Heart left ventricle (tissue), 16 donors: ENCODE data around the gene CXADR. TPM values are rescaled to one million over a fixed set of nuclear protein-coding genes. Genes with fewer than 3 reads are reported as not detected.

ENCODE experiments used
- ATAC-seq, 4 donors: fragments of 200-7000 bp; cut with Tn5 transposase; one replicate each; pipeline ENCODE4 v1.9.1; 2020 to 2022; ENCODE audit warnings: moderate library complexity in 4 of 4, mild to moderate bottlenecking in 3 of 4, moderate number of reproducible peaks in 1 of 4
- DNase-seq, 5 donors: peaks; one replicate each; pipeline ENCODE4 v3.0.0-alpha.2; 2020
- H3K27ac ChIP-seq, 12 donors: fragments of 200-600 bp; sonication (generic) in 4 of 12; one replicate each; pipeline versions ENCODE4 v1.5.0 to v1.8.0; 2016 to 2022; ENCODE audit warnings: mild to moderate bottlenecking in 2 of 12
- H3K27me3 ChIP-seq, 9 donors: fragments of 200-600 bp; sonication (generic) in 2 of 9; one replicate each; pipeline versions ENCODE4 v1.5.1 to v1.8.0; 2016 to 2022; ENCODE audit warnings: mild to moderate bottlenecking in 3 of 9
- H3K36me3 ChIP-seq, 9 donors: fragments of 200-600 bp; sonication (generic) in 2 of 9; one replicate each; pipeline versions ENCODE4 v1.5.0 to v1.8.0; 2018 to 2022; ENCODE audit warnings: mild to moderate bottlenecking in 2 of 9
- H3K4me1 ChIP-seq, 12 donors: fragments of 200-600 bp; sonication (generic) in 4 of 12; one replicate each; pipeline versions ENCODE4 v1.5.0 to v1.8.0; 2016 to 2022; ENCODE audit warnings: mild to moderate bottlenecking in 3 of 12
- H3K4me3 ChIP-seq, 12 donors: fragments of 200-600 bp; sonication (generic) in 4 of 12; one replicate each; pipeline versions ENCODE4 v1.5.0 to v1.8.0; 2017 to 2022; ENCODE audit warnings: mild to moderate bottlenecking in 9 of 12, moderate library complexity in 4 of 12
- H3K9me3 ChIP-seq, 12 donors: fragments of 200-600 bp; sonication (generic) in 4 of 12; one replicate each; pipeline versions ENCODE4 v1.5.0 to v1.8.0; 2016 to 2022; ENCODE audit warnings: mild to moderate bottlenecking in 1 of 12
- CTCF ChIP-seq, 12 donors: fragments of 200-600 bp; sonication (generic) in 4 of 12; IDR thresholded peaks; one replicate each; pipeline versions ENCODE4 v1.5.0 to v1.8.0; 2018 to 2022; ENCODE audit warnings: antibody characterized with exemption in 12 of 12, mild to moderate bottlenecking in 5 of 12
- POLR2A ChIP-seq, 2 donors: fragments of 450-650 bp; IDR thresholded peaks; one replicate each; pipeline ENCODE4 v1.6.1; 2017; ENCODE audit warnings: antibody characterized with exemption in 2 of 2, mild to moderate bottlenecking in 2 of 2, moderate library complexity in 2 of 2
- WGBS, 4 donors: extraction: QIAGEN DNeasy Blood & Tissue Kit in 2 of 4; methylation state at CpG; one replicate each; pipeline versions ENCODE4 v1.1.5 to v1.1.7; 2013 to 2018; 5-methylcytosine and 5-hydroxymethylcytosine counted together
- intact Hi-C, 10 donors: fragments of 100-400 bp; cut with DNase I; formaldehyde crosslinking; loops; one replicate each; pipeline versions ENCODE4 v1.11.1 to v1.14.2; 2022
- polyA plus RNA-seq, 2 donors: library from polyadenylated mRNA; stranded (reverse); fragments of 200-250 nt; gene quantifications; one replicate each; pipeline ENCODE4 v1.2.3, GENCODE V29; 2013
- total RNA-seq, 9 donors: library from RNA; depleted of rRNA in 2 of 9; stranded (reverse); fragments of >200 nt in 2 of 9; fragmentation: NEBNext Ultra II Directional in 3 of 9; extraction: Animal tissue kit (Norgen Biotek cat#: 25700) in 3 of 9; gene quantifications; one replicate each; pipeline versions ENCODE4 v1.1.0 to v1.2.4, GENCODE V29; 2016 to 2023
- donor health status: ischemic (EF 13 %, LVEDD 7.1; RV severe dilation, severe dysfunction).
- donor health status: healthy with polysubstance abuse.
- donor health status: DM: no; HTN: yes; CAD: no.
- donor health status: DM: no; HTN: no; CAD: no.
- donor health status: ischemic (EF 25% LVEDD 6.9; RV normal size, moderate dysfunction).
- donor health status: ischemic (EF 25% LVEDD 5.7; RV mildly dilated, moderate dysfunction).
- donor health status: healthy.
- donor health status: DM: yes; HTN: yes; CAD: no.
- donor health status: ischemic (EF 35%, LVEDD 5.7; RV mildly dilated, moderate dysfunction).
- donor health status: nonischemic (EF 11% LVEDD 7.7; RV severe dilation, severe dysfunction).
- donor health status: DM: yes; HTN: yes; CAD: no.
- donor health status: PGD.
- donor health status: ischemic (EF 29% LVEDD 5.4; RV normal size, mild dysfunction).
- donor health status: nonischemic (EF 23%, LVEDD 6.1; RV moderate dilation, normal function).

The CXADR gene
- total and polyA plus RNA-seq, 11 donors = 7.5 to 45.1 (median 29.3) TPM

GRCh38 chr21:17545007-17545406 is 32.2 kb downstream of the CXADR start:
- Histone ChIP-seq H3K36me3 (no peaks in the 10 kb centered on the region), H3K27me3 (no peaks in the 10 kb centered on the region), H3K4me1 (peaks cover 0 to 20% (median 6%) of the 10 kb centered on the region in 12 donors), H3K27ac (no peak overlapping the region), H3K4me3 (no peak overlapping the region), H3K9me3 (no peaks in the 10 kb centered on the region)
- 69 to 85% (median 81%) methylated on average over 1 of the region's 1 CpG for WGBS, 4 donors
- no peak for ATAC-seq
- no peak for TF ChIP-seq CTCF (IDR thresholded peaks at IDR 0.05)
- no peak for TF ChIP-seq POLR2A (IDR thresholded peaks at IDR 0.05)
- intact Hi-C loops = loop anchor here in 2 of 10 donors (5.0 kb wide), 1 partner anchor 33 kb away; the partner anchor contains the start of gene CXADR (in 2 of the 2)
- no peak for DNase-seq

GRCh38 chr21:17548262-17548661 is 35.4 kb downstream of the CXADR start:
- Histone ChIP-seq H3K4me1 (peaks cover 0 to 8% (median 0%) of the 10 kb centered on the region in 12 donors), H3K9me3 (no peaks in the 10 kb centered on the region), H3K36me3 (no peaks in the 10 kb centered on the region), H3K4me3 (no peak overlapping the region), H3K27me3 (no peaks in the 10 kb centered on the region), H3K27ac (peak overlapping the region in 5 of 12 donors; percentile 0 to 37 (median 3))
- WGBS, 4 donors = 43 to 53% (median 47%) methylated on average over 7 of the region's 7 CpGs
- TF ChIP-seq CTCF (IDR thresholded peaks at IDR 0.05) (no peak), POLR2A (IDR thresholded peaks at IDR 0.05) (no peak)
- DNase-seq (peak in 2 of 5 donors; percentile 17 to 46), ATAC-seq (peak; percentile 82 to 91 (median 90))
- intact Hi-C loops = loop anchor here in 2 of 10 donors (5.0 kb wide), 1 partner anchor 36 kb away; the partner anchor contains the start of gene CXADR (in 2 of the 2)

GRCh38 chr21:17550671-17551308 is 37.9 kb downstream of the CXADR start:
- no peaks in the 10 kb centered on the region for H3K27me3 ChIP-seq
- intact Hi-C loops = no loop called here
- H3K4me3 ChIP-seq = no peak overlapping the region
- no peaks in the 10 kb centered on the region for H3K9me3 ChIP-seq
- no peak for DNase-seq
- 74 to 81% (median 77%) methylated on average over 5 of the region's 5 CpGs for whole genome bisulfite sequencing, 4 donors
- no peak overlapping the region for H3K27ac ChIP-seq
- no peak for TF ChIP-seq CTCF (IDR thresholded peaks at IDR 0.05)
- TF ChIP-seq POLR2A (IDR thresholded peaks at IDR 0.05) = no peak
- no peaks in the 10 kb centered on the region for H3K36me3 ChIP-seq
- no peak for ATAC-seq
- peaks cover 0 to 15% (median 2%) of the 10 kb centered on the region in 12 donors for H3K4me1 ChIP-seq

GRCh38 chr21:17552410-17552809 is 39.6 kb downstream of the CXADR start:
- Histone ChIP-seq H3K9me3 (no peaks in the 10 kb centered on the region), H3K27ac (no peak overlapping the region), H3K27me3 (no peaks in the 10 kb centered on the region), H3K4me3 (no peak overlapping the region), H3K36me3 (no peaks in the 10 kb centered on the region), H3K4me1 (peaks cover 0 to 15% (median 2%) of the 10 kb centered on the region in 12 donors)
- DNase-seq = no peak
- intact Hi-C loops = no loop called here
- TF ChIP-seq POLR2A (IDR thresholded peaks at IDR 0.05) (no peak), CTCF (IDR thresholded peaks at IDR 0.05) (no peak)
- no peak for ATAC-seq
